Measurements from ENCODE around the gene KANSL3.

DNA sequence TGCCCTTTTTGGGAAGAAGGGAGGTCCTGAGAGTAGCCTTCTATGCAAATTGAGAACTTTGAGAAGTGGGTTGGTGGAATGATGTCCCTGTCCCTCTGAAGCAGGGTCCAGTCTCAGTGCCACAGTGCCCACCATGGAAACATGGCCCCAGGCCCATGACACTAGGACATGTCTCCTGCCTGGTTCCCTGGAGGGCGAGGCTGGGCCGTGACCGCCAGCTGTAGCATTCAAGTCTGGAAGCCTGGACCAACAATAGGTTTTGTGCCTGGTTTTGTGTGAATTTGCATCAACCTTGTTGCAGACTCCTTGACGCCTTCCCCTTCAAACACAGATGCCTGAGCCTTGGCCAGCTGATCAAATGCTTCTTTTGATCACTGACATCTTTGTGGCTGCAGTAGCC lies 74.1 kb downstream of the KANSL3 start:
- TF ChIP-seq EZH2 (IDR thresholded peaks at IDR 0.05; ENCODE audit: insufficient read depth, poor library complexity, severe bottlenecking) (no peak), EZH2phosphoT487 (IDR thresholded peaks at IDR 0.05; ENCODE audit: insufficient read depth, low read depth) (no peak)
